ENCODE data around the gene CIB2. TPM values are rescaled to one million over a fixed set of nuclear protein-coding genes. Genes with fewer than 3 reads are reported as not detected.

Gene CIB2
- total RNA-seq, 1 experiment from 2014 or later: 1.4 TPM

DNA sequence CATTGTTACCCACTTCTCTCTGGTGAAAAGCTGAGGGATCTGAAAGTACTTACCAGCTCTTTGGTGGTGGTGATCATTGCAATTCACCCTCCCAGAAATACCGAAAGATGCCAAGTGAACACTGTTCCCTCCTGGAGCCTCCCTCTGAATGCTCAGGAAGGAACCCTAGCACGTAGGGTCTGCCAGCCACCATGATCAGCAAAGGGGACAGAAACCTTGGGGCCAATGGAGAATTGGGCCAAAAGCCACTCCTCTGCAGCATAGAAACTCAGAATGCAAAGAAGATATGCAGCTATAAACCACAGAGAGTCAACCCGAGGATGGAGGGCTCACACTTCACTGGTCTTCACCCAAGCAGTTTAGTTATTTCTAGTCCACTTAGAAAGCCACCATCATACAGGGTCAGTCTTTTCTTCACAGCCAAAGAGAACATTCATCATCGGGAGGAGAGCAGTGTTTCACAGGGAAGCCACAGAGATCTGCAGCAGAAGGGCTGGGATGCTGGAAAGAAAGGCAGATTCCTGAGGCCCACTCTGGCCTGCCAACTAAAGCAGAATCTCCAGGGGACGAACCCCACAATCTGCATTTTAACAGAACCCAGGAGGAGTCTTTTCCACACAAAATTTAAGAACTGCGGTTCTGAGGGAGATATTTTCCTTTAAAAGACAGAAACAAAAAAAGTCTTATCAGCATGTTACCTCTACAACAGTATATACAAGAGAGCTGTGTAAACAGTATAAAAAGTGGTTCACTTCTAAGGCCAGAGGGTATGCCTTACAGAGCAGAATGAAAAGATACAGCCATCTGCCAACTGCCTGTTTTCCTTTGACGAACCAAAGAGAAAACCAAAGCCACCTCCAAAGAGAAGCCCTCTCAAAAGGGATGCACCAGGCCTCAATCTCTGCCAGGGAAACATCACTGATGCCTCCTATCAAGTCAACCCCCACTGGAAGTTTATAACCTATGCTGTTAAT, 65.0 kb downstream of the CIB2 start:
- DNase-seq (ENCODE audit: low read depth): no peak

DNA sequence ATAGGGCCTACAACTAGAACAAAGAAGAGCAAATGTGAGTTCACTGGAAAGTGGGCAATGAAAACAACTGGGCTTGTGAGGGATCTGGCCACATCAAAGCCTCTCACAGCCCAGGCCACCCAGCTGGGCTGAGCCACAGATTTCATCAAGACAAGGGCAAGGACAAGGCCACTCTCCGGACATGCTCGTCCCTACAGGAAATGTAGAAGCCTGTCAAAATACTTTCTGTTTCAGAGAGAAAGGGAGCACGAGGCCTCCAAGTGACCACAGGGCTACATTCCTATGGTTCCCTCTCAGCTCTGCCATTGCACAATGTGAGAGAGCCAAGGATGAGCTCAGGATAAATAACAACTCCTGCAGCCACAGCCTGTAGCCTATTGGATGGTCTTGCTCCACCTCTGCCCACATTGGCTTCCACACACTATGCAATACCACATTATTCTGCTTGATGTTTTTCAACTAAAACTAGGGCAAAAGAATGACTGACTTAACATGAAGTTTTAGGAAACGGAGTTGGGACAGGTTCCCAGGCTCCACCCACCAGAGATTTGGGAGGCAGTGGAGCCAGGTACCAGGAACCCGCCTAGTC, 65.9 kb downstream of the CIB2 start:
- DNase-seq (ENCODE audit: low read depth): peak; percentile 99

DNA sequence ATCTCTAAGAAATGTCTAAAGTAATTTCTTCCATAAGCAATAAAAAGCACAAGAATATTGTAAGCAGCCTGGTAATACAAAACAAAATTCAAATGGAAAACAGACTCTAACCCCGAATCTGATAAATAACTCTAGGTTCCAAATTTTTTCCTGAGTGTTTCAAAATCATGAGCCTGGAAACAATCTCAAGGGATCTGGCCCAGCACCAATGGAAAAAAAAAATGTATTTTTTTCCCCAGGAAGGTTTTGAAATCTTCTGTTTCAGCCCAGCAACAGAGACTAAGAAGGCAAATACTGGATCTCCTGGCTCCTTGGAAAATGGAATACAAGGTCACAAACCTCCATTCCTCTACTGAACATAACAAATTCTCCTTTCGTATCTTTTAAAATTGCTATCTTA, 66.7 kb downstream of the CIB2 start:
- no peak for DNase-seq (ENCODE audit: low read depth)

DNA sequence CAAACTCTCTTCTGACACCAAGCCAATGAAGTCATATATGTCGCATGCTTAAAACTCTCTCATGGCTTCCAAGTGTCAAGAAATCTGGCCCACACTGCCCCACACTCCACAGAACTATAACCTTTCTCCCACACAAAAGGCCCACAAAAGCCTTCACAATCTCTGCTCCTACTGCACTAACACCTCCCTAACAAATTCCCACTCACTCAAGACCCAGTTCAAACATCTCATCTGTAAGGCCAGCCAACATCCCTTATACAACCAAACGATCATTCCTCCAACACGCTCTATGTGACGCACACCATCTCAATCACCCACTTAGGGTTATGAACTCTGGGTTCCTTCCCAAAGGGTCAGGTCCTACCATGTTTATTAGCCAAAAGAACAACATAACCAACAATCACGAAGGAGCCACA, 67.3 kb downstream of the CIB2 start:
- no peak for DNase-seq (ENCODE audit: low read depth)

DNA sequence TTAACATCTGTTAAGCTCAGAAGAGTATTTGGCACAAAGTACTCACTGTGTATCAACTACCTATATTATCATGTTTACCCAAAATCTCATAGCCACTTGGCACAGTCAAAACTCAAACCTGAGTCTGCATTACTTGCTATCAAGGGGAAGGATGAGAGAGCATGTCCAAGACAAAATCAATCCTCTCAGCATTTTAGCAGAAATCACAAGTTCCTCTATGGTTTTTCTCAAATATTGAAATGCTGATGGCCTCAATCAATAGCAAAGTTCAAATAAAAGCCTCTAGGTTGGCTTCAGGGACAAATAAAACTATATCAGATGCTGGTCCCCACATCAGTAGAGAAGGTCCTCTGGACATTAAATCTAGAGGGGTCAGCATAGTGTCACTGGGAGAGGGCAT, 68.0 kb downstream of the CIB2 start:
- no peak for DNase-seq (ENCODE audit: low read depth)

DNA sequence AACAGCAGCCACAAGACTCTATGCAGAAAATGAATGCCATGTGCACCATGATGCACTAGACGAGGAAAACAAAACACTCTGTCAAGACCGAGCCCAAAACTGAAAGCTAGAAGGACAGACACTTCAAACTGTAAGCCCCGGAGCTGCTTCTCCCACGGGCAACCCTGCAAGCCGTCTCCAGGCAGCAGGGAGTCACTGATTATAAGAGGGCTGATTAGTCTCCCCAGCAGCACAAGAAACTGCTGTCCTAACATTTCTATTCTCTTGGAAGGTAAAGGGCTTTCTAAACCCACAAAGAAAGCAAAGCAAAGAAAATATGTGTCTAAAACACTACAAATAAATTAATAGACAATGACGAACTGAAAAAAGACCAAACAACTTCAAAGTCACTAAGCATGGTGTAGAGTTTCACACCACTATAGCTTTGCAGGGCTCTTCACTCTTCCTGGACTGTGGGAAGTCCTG, 69.2 kb downstream of the CIB2 start:
- peak; percentile 62 for DNase-seq (ENCODE audit: low read depth)

DNA sequence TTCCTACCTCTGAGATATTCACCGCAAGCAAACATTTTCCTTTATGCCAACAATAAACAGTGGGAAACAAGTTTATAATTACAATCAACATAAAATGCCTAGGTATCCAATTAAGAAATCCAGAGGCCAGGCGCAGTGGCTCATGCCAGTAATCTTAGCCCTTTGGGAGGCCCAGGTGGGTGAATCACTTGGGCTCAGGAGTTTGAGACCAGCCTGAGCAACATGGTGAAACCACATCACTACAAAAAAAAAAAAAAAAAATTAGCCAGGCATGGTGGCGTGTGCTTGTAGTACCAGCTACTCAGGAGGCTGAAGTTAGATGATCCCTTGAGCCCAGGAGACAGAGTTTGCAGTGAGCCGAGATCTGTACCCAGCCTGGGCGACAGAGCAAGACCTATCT, 71.0 kb downstream of the CIB2 start:
- DNase-seq (ENCODE audit: low read depth): no peak

DNA sequence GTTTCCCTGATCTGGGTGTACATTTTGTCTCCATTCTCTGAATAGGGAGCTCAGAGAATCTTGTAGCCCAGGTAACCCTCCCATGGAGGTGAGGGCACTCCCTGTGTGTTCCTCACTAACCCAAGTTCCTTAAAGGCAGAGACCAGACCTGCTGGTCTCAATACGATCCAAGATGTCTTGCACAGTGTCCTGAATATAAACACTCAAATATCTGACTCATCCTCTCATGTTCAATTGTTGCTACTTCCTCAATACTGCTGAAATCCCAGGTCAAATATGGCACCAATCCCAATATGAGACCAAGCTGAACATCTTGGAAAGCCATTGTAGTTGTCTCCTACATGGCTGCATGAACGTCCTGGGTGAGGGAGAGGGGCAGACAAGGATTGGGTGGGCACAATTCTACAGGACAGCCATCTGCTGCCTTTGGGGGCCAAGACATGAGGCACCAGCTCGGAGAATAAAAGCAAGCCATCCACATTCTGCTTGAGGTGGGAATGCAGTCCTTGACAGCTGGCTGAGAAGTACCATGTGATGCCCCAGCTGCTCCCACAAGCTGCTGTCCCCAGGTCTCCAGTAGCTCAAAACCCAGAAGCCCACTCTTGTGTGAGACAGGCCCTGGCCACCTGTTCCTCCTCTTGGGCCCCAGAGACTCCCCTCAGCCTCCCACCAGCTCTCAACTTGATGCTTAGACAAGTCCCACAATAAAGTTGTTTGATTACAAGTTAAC, 72.0 kb downstream of the CIB2 start:
- peak; percentile 61 for DNase-seq (ENCODE audit: low read depth)

DNA sequence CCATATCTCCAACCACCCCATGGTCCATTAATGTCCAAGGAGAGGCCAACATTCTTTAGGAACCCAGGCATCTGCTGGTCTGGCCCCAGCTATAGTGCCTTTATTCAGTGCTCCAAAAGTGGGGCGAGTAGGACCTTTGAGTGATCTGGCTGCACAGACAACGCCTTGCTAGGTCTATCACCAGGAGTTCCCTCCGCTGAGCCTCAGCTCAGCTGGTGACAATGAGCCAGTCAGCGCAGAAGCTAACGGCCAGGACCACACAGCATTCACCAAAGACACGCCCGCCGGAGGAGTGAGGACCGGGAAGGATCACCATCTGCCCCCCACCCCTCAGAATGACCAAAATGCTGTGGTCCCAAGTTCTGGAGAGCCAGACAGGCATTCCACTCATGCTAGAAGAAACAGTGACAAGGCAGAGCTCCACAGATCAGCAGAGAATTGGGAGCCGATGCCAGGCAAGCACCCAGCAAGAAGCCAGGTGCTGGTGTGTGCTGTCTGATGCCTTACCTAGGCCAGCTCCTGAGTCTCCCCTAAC, 72.8 kb downstream of the CIB2 start:
- DNase-seq (ENCODE audit: low read depth): no peak

DNA sequence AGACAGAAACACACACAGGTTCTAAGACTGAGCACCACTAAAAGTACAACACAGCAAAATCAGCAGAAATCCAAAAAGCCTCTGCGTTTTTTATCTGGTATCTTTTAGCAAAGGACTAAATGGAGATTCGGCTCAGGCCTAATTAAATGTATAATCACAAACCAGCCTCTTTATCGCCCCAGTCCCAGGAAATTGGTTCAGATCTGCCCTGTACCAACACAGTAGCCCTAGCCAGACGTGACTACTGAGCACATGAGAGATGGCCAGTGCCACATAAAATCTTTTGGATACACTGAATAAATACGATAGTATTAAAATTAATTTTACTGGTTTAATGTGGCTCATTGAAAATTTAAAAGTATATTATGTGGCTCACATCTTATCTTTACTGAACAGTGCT, 73.4 kb downstream of the CIB2 start:
- no peak for DNase-seq (ENCODE audit: low read depth)

DNA sequence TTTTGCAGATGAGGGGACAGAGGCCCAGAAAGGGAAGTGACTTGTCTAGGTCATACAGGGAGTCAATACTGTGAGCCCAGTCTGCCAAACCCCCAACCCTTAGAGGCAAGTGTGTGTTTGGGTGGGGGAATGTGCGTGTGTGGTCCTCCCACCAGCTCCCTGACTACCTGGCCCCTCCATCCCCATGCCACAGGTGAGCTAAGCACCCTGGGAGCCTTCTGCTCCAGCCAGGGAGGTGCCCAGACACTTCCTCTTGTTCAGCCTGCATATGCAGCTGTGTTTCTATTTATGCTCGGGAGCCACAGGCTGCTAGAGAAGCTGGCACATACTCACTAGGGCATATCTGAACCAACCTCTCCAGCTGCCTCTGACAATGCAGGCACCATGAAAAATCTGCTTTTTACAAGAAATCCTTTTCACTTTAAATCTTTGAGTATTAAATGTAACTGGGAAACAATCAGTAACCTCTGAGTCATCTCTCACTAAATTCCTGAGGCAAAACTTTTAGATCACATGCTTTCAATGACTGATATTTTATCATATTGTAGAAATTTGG, 74.5 kb downstream of the CIB2 start:
- DNase-seq (ENCODE audit: low read depth): peak; percentile 80

DNA sequence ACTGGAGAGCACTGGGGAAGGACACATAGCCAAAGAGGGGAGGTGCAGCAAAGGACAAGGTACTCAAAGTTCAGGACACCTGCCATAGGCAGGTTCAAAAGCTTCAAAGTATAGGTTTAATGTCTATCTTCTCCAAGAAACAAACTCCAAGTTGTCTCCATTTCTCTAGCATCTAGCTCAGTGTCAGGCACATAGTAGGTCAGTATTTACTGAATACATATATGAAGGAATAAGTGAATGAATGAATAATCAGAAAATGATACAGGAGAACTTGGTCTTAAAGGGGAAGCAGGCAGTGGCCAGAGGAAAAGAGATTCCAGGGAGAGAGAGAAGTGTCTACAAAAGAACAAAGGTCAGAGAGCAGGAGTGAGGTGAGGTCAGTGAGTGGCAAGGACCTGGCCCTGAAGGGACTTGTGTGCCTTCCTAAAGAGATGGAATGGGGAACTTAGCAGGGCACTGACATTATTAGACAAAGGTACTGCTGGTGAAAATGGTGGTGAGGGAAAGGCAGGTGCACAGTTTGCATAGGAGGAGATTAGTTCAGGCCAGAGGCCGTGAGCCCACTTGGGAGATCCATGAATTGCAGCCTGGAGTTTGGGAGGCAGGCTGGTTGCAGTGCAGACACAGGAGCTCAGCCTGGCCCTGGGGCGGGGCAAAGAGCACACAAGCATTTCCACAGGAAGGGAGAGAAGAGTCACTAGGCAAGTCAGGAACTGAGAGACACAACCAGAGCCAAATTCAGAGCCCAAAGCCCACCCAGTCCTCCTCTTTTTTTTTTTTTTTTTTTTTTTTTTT, 75.1 kb downstream of the CIB2 start:
- DNase-seq (ENCODE audit: low read depth): peak; percentile 38

DNA sequence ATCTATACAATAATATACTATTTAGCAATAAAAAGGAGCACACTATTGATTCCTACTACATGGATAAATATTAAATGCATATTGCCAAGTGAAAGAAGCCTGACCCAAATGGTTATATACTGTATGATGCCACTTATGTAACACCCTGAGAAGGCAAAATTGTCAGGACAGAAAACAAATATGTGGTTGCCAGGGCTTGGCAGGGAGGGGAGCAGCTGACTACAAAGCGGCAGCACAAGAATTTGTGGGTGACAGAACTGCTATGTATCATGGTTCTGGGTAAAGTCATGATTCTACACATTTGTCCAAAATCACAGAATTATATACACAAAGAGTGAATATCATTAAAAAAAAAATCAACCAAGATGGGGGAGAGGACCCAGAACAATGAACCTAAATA, 76.3 kb downstream of the CIB2 start:
- peak; percentile 53 for DNase-seq (ENCODE audit: low read depth)

Other genes starting within 250 kb of the CIB2 start
- 26.9 and 30.6 TPM in 2 replicates for gene TBC1D2B, start 53.7 kb downstream of the CIB2 start, total RNA-seq (2014; rRNA removed)
- gene SH2D7, start 38.9 kb downstream of the CIB2 start, total RNA-seq (2014; rRNA removed): not detected in 2 replicates
- 51.2 and 87.1 TPM in 2 replicates for gene IDH3A, start 17.9 kb upstream of the CIB2 start, total RNA-seq (2014; rRNA removed)
- under 0.01 TPM in 2 replicates for gene ACSBG1, start 103.1 kb upstream of the CIB2 start, total RNA-seq (2014; rRNA removed)
- not detected in 2 replicates for gene DNAJA4, start 133.1 kb upstream of the CIB2 start, total RNA-seq (2014; rRNA removed)
- gene SKIC8, start 168.2 kb upstream of the CIB2 start, total RNA-seq (2014; rRNA removed): 61.4 and 71.0 TPM in 2 replicates
- not detected in 2 replicates for gene CRABP1, start 208.9 kb upstream of the CIB2 start, total RNA-seq (2014; rRNA removed)